H1 (cell line): ENCODE data around the gene PDE8A. TPM values are rescaled to one million over a fixed set of nuclear protein-coding genes. Genes with fewer than 3 reads are reported as not detected.

ENCODE experiments used
- CTCF ChIA-PET: fragments of 300-600 bp; sonication (Branson Sonifier 250); formaldehyde crosslinking; loops from one replicate; lab custom pipeline; 2021; ENCODE audit not compliant: partially characterized antibody; lab: Charles Lee
- POLR2A ChIA-PET: fragments of 300-600 bp; sonication (Branson Sonifier 250); formaldehyde crosslinking; loops from one replicate; lab custom pipeline; 2021; ENCODE audit warnings: inconsistent platforms; ENCODE audit not compliant: partially characterized antibody; lab: Charles Lee
- DNase-seq, 2 experiments: peaks; one replicate each; pipeline versions ENCODE4 v3.0.0 to v3.0.0-alpha.2; 2010 to 2022; ENCODE audit warnings: low spot score in 2 of 2, low read depth in 1 of 2, mixed read lengths in 1 of 2
- FAIRE-seq: peaks from 2 replicates; lab custom pipeline; 2011; peaks lifted over from hg19 to GRCh38; lab: Jason Lieb, UNC
- H2AFZ ChIP-seq: 2 replicates; pipeline ENCODE4 v1.8.1; 2012; ENCODE audit warnings: low read length, inconsistent platforms
- H2AK5ac ChIP-seq: 2 replicates; pipeline ENCODE4 v1.6.1; 2013; ENCODE audit warnings: low read depth, low read length
- H2BK120ac ChIP-seq: replicated peaks from 2 replicates; pipeline ENCODE3; 2013; ENCODE audit warnings: low read depth, low read length, inconsistent platforms
- H2BK12ac ChIP-seq: 2 replicates; pipeline ENCODE4 v1.6.1; 2013; ENCODE audit warnings: low read depth, low read length
- H2BK15ac ChIP-seq: 2 replicates; pipeline ENCODE4 v1.6.1; 2013; ENCODE audit warnings: low read length
- H2BK20ac ChIP-seq: 2 replicates; pipeline ENCODE4 v1.6.1; 2013; ENCODE audit warnings: low read length
- H2BK5ac ChIP-seq: 2 replicates; pipeline ENCODE4 v1.6.1; 2013; ENCODE audit warnings: low read depth, low read length
- H3K14ac ChIP-seq: 2 replicates; pipeline ENCODE4 v1.6.1; 2013; ENCODE audit warnings: inconsistent platforms; ENCODE audit not compliant: insufficient read length
- H3K18ac ChIP-seq: 2 replicates; pipeline ENCODE4 v1.6.1; 2013; ENCODE audit warnings: low read length; ENCODE audit errors: extremely low read depth
- H3K23ac ChIP-seq: 2 replicates; pipeline ENCODE4 v1.6.1; 2013; ENCODE audit warnings: inconsistent platforms; ENCODE audit not compliant: insufficient read length
- H3K23me2 ChIP-seq: 2 replicates; pipeline ENCODE4 v1.6.1; 2013; ENCODE audit warnings: low read depth, low read length
- H3K27ac ChIP-seq: 2 replicates; pipeline ENCODE4 v1.6.1; 2011; ENCODE audit warnings: low read depth, low read length, inconsistent platforms
- H3K27me3 ChIP-seq, 4 experiments: replicated peaks in 1 of 4; 1 replicate in 1 of 4; 2 replicates in 3 of 4; pipeline versions ENCODE4 v1.6.1 to v1.8.1; 2011 to 2013; ENCODE audit warnings: low read length in 3 of 4, mild to moderate bottlenecking in 3 of 4, inconsistent platforms in 2 of 4, mixed read lengths in 2 of 4, moderate library complexity in 1 of 4; ENCODE audit not compliant: control insufficient read depth in 3 of 4, insufficient read depth in 3 of 4; ENCODE audit errors: extremely low read depth in 1 of 4
- H3K36me3 ChIP-seq, 4 experiments: 2 replicates each; pipeline versions ENCODE4 v1.6.1 to v1.8.1; 2011 to 2013; ENCODE audit warnings: mild to moderate bottlenecking in 4 of 4, low read length in 3 of 4, moderate library complexity in 2 of 4, control low read depth in 1 of 4, inconsistent platforms in 1 of 4; ENCODE audit not compliant: insufficient read depth in 4 of 4, control insufficient read depth in 2 of 4
- H3K4ac ChIP-seq: replicated peaks from 2 replicates; pipeline ENCODE3; 2013; ENCODE audit warnings: low read length, low read depth, mixed read lengths, inconsistent platforms; ENCODE audit not compliant: insufficient read length
- H3K4me1 ChIP-seq, 4 experiments: replicated peaks in 1 of 4; 1 replicate in 1 of 4; 2 replicates in 3 of 4; pipeline versions ENCODE4 v1.6.1 to v1.8.1; 2011 to 2013; ENCODE audit warnings: low read length in 3 of 4, inconsistent platforms in 2 of 4, mixed read lengths in 1 of 4; ENCODE audit not compliant: insufficient read depth in 4 of 4, control insufficient read depth in 3 of 4
- H3K4me2 ChIP-seq, 2 experiments: 2 replicates each; pipeline versions ENCODE4 v1.6.1 to v1.8.1; 2011 to 2013; ENCODE audit warnings: low read depth in 2 of 2, low read length in 2 of 2, control low read depth in 1 of 2, inconsistent platforms in 1 of 2, mild to moderate bottlenecking in 1 of 2; ENCODE audit not compliant: insufficient read depth in 1 of 2
- H3K4me3 ChIP-seq, 4 experiments: fragments of 200-600, 300-600 bp in 1 of 4; sonication (generic), shearing (Covaris generic), sonication (Bioruptor Twin) in 1 of 4; 2 replicates each; pipeline versions ENCODE4 v1.5.1 to v1.8.1; 2011 to 2016; ENCODE audit warnings: low read length in 4 of 4, low read depth in 3 of 4, control low read depth in 2 of 4, inconsistent platforms in 2 of 4, mild to moderate bottlenecking in 2 of 4, mixed read lengths in 1 of 4, moderate library complexity in 1 of 4; ENCODE audit not compliant: insufficient read depth in 2 of 4; ENCODE audit errors: extremely low read depth in 1 of 4
- H3K56ac ChIP-seq: replicated peaks from 2 replicates; pipeline ENCODE3; 2013; ENCODE audit warnings: low read depth, mild to moderate bottlenecking, mixed read lengths, low read length, inconsistent platforms; ENCODE audit not compliant: insufficient read length
- H3K79me1 ChIP-seq: 2 replicates; pipeline ENCODE4 v1.6.1; 2013; ENCODE audit warnings: low read depth, low read length, control low read depth
- H3K79me2 ChIP-seq, 2 experiments: 2 replicates each; pipeline versions ENCODE4 v1.6.1 to v1.8.1; 2012 to 2013; ENCODE audit warnings: low read length in 2 of 2, mild to moderate bottlenecking in 2 of 2, inconsistent platforms in 1 of 2; ENCODE audit not compliant: insufficient read depth in 2 of 2, control insufficient read depth in 1 of 2
- H3K9ac ChIP-seq, 4 experiments: replicated peaks in 1 of 4; 1 replicate in 1 of 4; 2 replicates in 3 of 4; pipeline versions ENCODE4 v1.6.1 to v1.8.1; 2011 to 2013; ENCODE audit warnings: low read depth in 3 of 4, low read length in 3 of 4, control low read depth in 2 of 4, mild to moderate bottlenecking in 2 of 4, moderate library complexity in 2 of 4, inconsistent platforms in 1 of 4; ENCODE audit errors: extremely low read depth in 1 of 4
- H3K9me3 ChIP-seq, 2 experiments: 2 replicates each; pipeline versions ENCODE4 v1.6.1 to v1.8.1; 2012 to 2013; ENCODE audit warnings: mild to moderate bottlenecking in 2 of 2, moderate library complexity in 2 of 2, control low read depth in 1 of 2, inconsistent platforms in 1 of 2, low read depth in 1 of 2, low read length in 1 of 2, mixed read lengths in 1 of 2; ENCODE audit not compliant: insufficient read depth in 2 of 2
- H4K20me1 ChIP-seq, 2 experiments: replicated peaks in 1 of 2; 2 replicates each; pipeline versions ENCODE3 to v1.8.1; 2011 to 2013; ENCODE audit warnings: inconsistent platforms in 2 of 2, low read length in 2 of 2, mild to moderate bottlenecking in 1 of 2; ENCODE audit not compliant: insufficient read depth in 2 of 2, control insufficient read depth in 1 of 2
- H4K5ac ChIP-seq: 2 replicates; pipeline ENCODE4 v1.6.1; 2013; ENCODE audit warnings: low read length, low read depth, mixed read lengths, inconsistent platforms; ENCODE audit not compliant: insufficient read length
- H4K8ac ChIP-seq: 2 replicates; pipeline ENCODE4 v1.8.0; 2013; ENCODE audit warnings: mild to moderate bottlenecking, moderate library complexity, low read length, inconsistent platforms; ENCODE audit not compliant: insufficient read depth; ENCODE audit errors: extremely low read depth
- H4K91ac ChIP-seq: replicated peaks from 2 replicates; pipeline ENCODE3; 2013; ENCODE audit warnings: low read length, mixed read lengths, inconsistent platforms; ENCODE audit not compliant: insufficient read length
- BCL11A ChIP-seq, 2 experiments: IDR thresholded peaks; one replicate each; pipeline ENCODE4 v1.6.1; 2011; ENCODE audit warnings: low read depth in 2 of 2, low read length in 2 of 2, mild to moderate bottlenecking in 2 of 2
- EP300 ChIP-seq, 2 experiments: IDR thresholded peaks; 1 replicate in 1 of 2; 2 replicates in 1 of 2; pipeline ENCODE4 v1.6.1; 2011 to 2012; ENCODE audit warnings: low read depth in 2 of 2, low read length in 2 of 2, mild to moderate bottlenecking in 2 of 2, borderline replicate concordance in 1 of 2, inconsistent platforms in 1 of 2, moderate library complexity in 1 of 2
- FOSL1 ChIP-seq: IDR thresholded peaks from 2 replicates; pipeline ENCODE4 v1.6.1; 2011; ENCODE audit warnings: mild to moderate bottlenecking, low read depth, low read length, moderate library complexity; ENCODE audit not compliant: insufficient read depth
- GABPA ChIP-seq: IDR thresholded peaks from 2 replicates; pipeline ENCODE4 v1.6.1; 2011; ENCODE audit warnings: mild to moderate bottlenecking, low read length, moderate library complexity, borderline replicate concordance; ENCODE audit not compliant: insufficient read depth
- HDAC2 ChIP-seq, 2 experiments: fragments of 300-600 bp in 1 of 2; sonication (generic) in 1 of 2; IDR thresholded peaks; 2 replicates each; pipeline ENCODE4 v1.6.1; 2011 to 2012; ENCODE audit warnings: low read depth in 2 of 2, low read length in 2 of 2, mild to moderate bottlenecking in 2 of 2, moderate library complexity in 2 of 2, borderline replicate concordance in 1 of 2, inconsistent platforms in 1 of 2
- JUN ChIP-seq: IDR thresholded peaks from 2 replicates; pipeline ENCODE4 v1.6.1; 2011; ENCODE audit warnings: low read depth, mild to moderate bottlenecking, improper control_type of control experiment, low read length
- MAFK ChIP-seq: IDR thresholded peaks from 2 replicates; pipeline ENCODE4 v1.6.1; 2012; ENCODE audit warnings: low read depth, mild to moderate bottlenecking, improper control_type of control experiment, low read length
- MAX ChIP-seq: IDR thresholded peaks from 2 replicates; pipeline ENCODE4 v1.6.1; 2012; ENCODE audit warnings: inconsistent platforms
- NANOG ChIP-seq: IDR thresholded peaks from 2 replicates; pipeline ENCODE4 v1.6.1; 2011; ENCODE audit warnings: low read length, low read depth, mild to moderate bottlenecking, inconsistent platforms; ENCODE audit not compliant: insufficient read depth, poor library complexity, severe bottlenecking
- POLR2A ChIP-seq, 2 experiments: IDR thresholded peaks; 1 replicate in 1 of 2; 2 replicates in 1 of 2; pipeline ENCODE4 v1.6.1; 2011; ENCODE audit warnings: low read depth in 2 of 2, low read length in 2 of 2, mild to moderate bottlenecking in 2 of 2; ENCODE audit errors: control extremely low read depth in 1 of 2
- RBBP5 ChIP-seq: IDR thresholded peaks from 2 replicates; pipeline ENCODE4 v1.7.1; 2012; ENCODE audit warnings: low read depth, mild to moderate bottlenecking, inconsistent platforms, low read length, moderate library complexity, borderline replicate concordance
- RNF2 ChIP-seq: fragments of 200-900, 300-1000 bp; sonication (generic); IDR thresholded peaks from 2 replicates; pipeline ENCODE4 v1.7.1; 2016; ENCODE audit warnings: borderline replicate concordance, low read depth, mild to moderate bottlenecking, antibody characterized with exemption, low read length; ENCODE audit not compliant: poor library complexity, severe bottlenecking; ENCODE audit errors: missing control alignments
- YY1 ChIP-seq: IDR thresholded peaks from 2 replicates; pipeline ENCODE4 v1.6.1; 2011; ENCODE audit warnings: low read depth, mild to moderate bottlenecking, low read length
- WGBS, 2 experiments: shearing (Covaris generic) in 1 of 2; methylation state at CpG; one replicate each; pipeline versions ENCODE4 v1.1.6 to v1.1.7; 2013 to 2015; ENCODE audit warnings: low lambda C conversion rate in 2 of 2, mixed read lengths in 2 of 2, inconsistent platforms in 1 of 2, low coverage in 1 of 2, missing lambda C conversion rate in 1 of 2; ENCODE audit not compliant: insufficient replicate concordance in 2 of 2, insufficient coverage in 1 of 2, insufficient read length in 1 of 2; ENCODE audit errors: extremely low coverage in 1 of 2, missing lambda C conversion rate in 1 of 2; 5-methylcytosine and 5-hydroxymethylcytosine counted together
- polyA plus RNA-seq, 7 experiments: library from polyadenylated mRNA; depleted of rRNA in 3 of 7; stranded (reverse) in 5 of 7; unstranded in 2 of 7; fragments of >200 nt in 5 of 7; fragments of 200-250 nt in 2 of 7; gene quantifications; 1 replicate in 5 of 7; 2 replicates in 1 of 7; 4 replicates in 1 of 7; pipeline versions ENCODE4 v1.2.1 to v1.2.3, GENCODE V29; 2011 to 2013; ENCODE audit warnings: missing spikeins in 2 of 7, mixed read lengths in 2 of 7
- total RNA-seq: library from RNA; stranded (reverse); fragmentation: NEBNext Ultra II Directional; extraction: Animal tissue kit (Norgen Biotek cat#: 25700); gene quantifications from 2 replicates; pipeline ENCODE4 v1.2.1, GENCODE V29; 2021

Gene PDE8A
- total and polyA plus RNA-seq, 2 of the 8 experiments (the other 6 are each of a cell fraction or from before 2014, with no cell fraction given), result 6.9 to 7.8 TPM

DNA sequence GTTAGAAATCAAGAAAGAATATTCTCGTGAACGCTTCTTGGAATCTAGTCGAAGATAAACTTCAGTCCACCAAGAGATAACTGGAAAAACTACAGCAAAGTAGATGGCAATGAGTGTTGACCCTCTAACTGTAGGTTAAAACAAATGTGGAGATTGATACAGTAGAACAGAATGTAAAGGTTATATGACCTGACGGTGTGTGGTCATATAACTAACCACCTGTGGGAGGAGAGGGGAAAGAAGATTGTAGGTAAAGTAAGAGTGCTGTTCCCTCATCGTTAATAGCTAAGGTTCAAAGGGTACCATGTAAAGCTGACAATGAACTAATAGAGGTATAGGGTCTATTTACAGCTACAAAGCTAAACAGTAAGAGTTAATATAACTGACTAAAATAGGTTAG is 52.6 kb downstream of the PDE8A start:
- no peak for DNase-seq
- Histone ChIP-seq H3K18ac (no peak overlapping the region), H3K9ac (no peak overlapping the region), H3K4ac (no peak overlapping the region), H3K4me3 (no peak overlapping the region), H3K79me2 (no peaks in the 10 kb centered on the region), H3K4me2 (no peak overlapping the region), H3K27me3 (no peaks in the 10 kb centered on the region), H3K36me3 (no peaks in the 10 kb centered on the region), H3K23me2 (no peaks in the 10 kb centered on the region), H3K4me1 (peaks cover 0 to 11% (median 4%) of the 10 kb centered on the region in 4 experiments; a peak in 4 of 7 replicates), H3K27ac (no peak overlapping the region), H4K91ac (no peak overlapping the region), H2BK12ac (no peak overlapping the region), H2BK15ac (no peak overlapping the region), H2AK5ac (no peak overlapping the region), H3K56ac (no peak overlapping the region), H3K23ac (no peak overlapping the region), H3K14ac (no peak overlapping the region), H2BK120ac (no peak overlapping the region), H2BK5ac (no peak overlapping the region), H2AFZ (no peak overlapping the region), H4K8ac (no peak overlapping the region), H3K79me1 (no peaks in the 10 kb centered on the region), H4K5ac (no peak overlapping the region), H3K9me3 (no peaks in the 10 kb centered on the region), H4K20me1 (peaks cover 0 to 2% of the 10 kb centered on the region in 2 experiments), H2BK20ac (no peak overlapping the region)
- 88% methylated on average over 5 of the region's 5 CpGs; no CpG with 5 or more reads in 1 of the 2 experiments for WGBS, 2 experiments
- FAIRE-seq, result no peak
- ChIA-PET CTCF (interaction anchor here (3.6 kb wide), 1 partner anchor 10 kb away, joined by 14 read pairs; no protein-coding TSS in a partner anchor), POLR2A (no interaction called here)
- TF ChIP-seq MAFK, result no peak
- TF ChIP-seq RBBP5, result no peak
- TF ChIP-seq NANOG, result no peak
- no peak for TF ChIP-seq YY1
- no peak for TF ChIP-seq RNF2
- no peak for TF ChIP-seq EP300 (IDR thresholded peaks at IDR 0.05; ENCODE audit: borderline replicate concordance in 1 of 2, low read depth in 2 of 2, low read length in 2 of 2)
- TF ChIP-seq POLR2A (IDR thresholded peaks at IDR 0.05; ENCODE audit: control extremely low read depth in 1 of 2, low read depth in 2 of 2, low read length in 2 of 2), result no peak
- TF ChIP-seq BCL11A (IDR thresholded peaks at IDR 0.05; ENCODE audit: low read depth in 2 of 2, low read length in 2 of 2), result no peak
- TF ChIP-seq HDAC2 (IDR thresholded peaks at IDR 0.05; ENCODE audit: borderline replicate concordance in 1 of 2, low read depth in 2 of 2, low read length in 2 of 2), result no peak
- no peak for TF ChIP-seq JUN
- TF ChIP-seq GABPA, result no peak
- no peak for TF ChIP-seq FOSL1
- TF ChIP-seq MAX, result no peak
